ENCODE results near the gene CFTR.

- TF ChIP-seq CTCF (IDR thresholded peaks at IDR 0.05) (no peak), POLR2AphosphoS5 (IDR thresholded peaks at IDR 0.05; ENCODE audit: low read depth, low read length) (no peak), TCF7L2 (IDR thresholded peaks at IDR 0.05; ENCODE audit: low read depth, low read length) (no peak), REST (IDR thresholded peaks at IDR 0.05; ENCODE audit: insufficient read depth in 1 of 2, low read depth in 2 of 2, low read length in 1 of 2) (no peak)
These were observed 995 bp upstream of the CFTR start for GRCh38 chr7:117478836-117479224.
